HEK293T (cell line): ENCODE measurements around the gene TXNDC8.

Experiments
- BHLHE40 ChIP-seq: fragments of 450-650 bp; IDR thresholded peaks from 2 replicates; pipeline ENCODE4 v1.6.1; 2016; ENCODE audit warnings: mild to moderate bottlenecking, moderate library complexity, borderline replicate concordance
- CTBP1 ChIP-seq: fragments of 450-650 bp; IDR thresholded peaks from 2 replicates; pipeline ENCODE4 v1.6.1; 2016; ENCODE audit warnings: borderline replicate concordance
- ELF4 ChIP-seq: fragments of 450-650 bp; IDR thresholded peaks from 2 replicates; pipeline ENCODE4 v1.6.1; 2017; ENCODE audit warnings: antibody characterized with exemption
- FOXA1 ChIP-seq: fragments of 450-650 bp; IDR thresholded peaks from 2 replicates; pipeline ENCODE4 v1.6.1; 2016; ENCODE audit warnings: mild to moderate bottlenecking
- FOXK2 ChIP-seq: fragments of 450-650 bp; IDR thresholded peaks from 2 replicates; pipeline ENCODE4 v1.6.1; 2016; ENCODE audit warnings: mild to moderate bottlenecking
- FOXM1 ChIP-seq: fragments of 450-650 bp; IDR thresholded peaks from 2 replicates; pipeline ENCODE4 v1.6.1; 2017; ENCODE audit warnings: mild to moderate bottlenecking, borderline replicate concordance
- HDGF ChIP-seq: fragments of 450-650 bp; IDR thresholded peaks from 2 replicates; pipeline ENCODE4 v1.6.1; 2017; ENCODE audit warnings: antibody characterized with exemption, borderline replicate concordance
- L3MBTL2 ChIP-seq: fragments of 450-650 bp; conservative IDR thresholded peaks from 2 replicates; pipeline ENCODE4 v1.6.1; 2016; ENCODE audit warnings: mild to moderate bottlenecking
- NFRKB ChIP-seq: fragments of 450-650 bp; IDR thresholded peaks from 2 replicates; pipeline ENCODE4 v1.6.1; 2016; ENCODE audit warnings: mild to moderate bottlenecking, moderate library complexity
- SP1 ChIP-seq: fragments of 450-650 bp; IDR thresholded peaks from 2 replicates; pipeline ENCODE4 v1.6.1; 2017
- SUZ12 ChIP-seq: fragments of 450-650 bp; IDR thresholded peaks from 2 replicates; pipeline ENCODE4 v1.6.1; 2016; ENCODE audit warnings: mild to moderate bottlenecking
- TARDBP ChIP-seq: fragments of 450-650 bp; IDR thresholded peaks from 2 replicates; pipeline ENCODE4 v1.6.1; 2016
- ZNF384 ChIP-seq: fragments of 450-650 bp; IDR thresholded peaks from 2 replicates; pipeline ENCODE4 v1.6.1; 2016
- TF ChIP-seq, protein P1 (sequence below): fragments of 450-650 bp; IDR thresholded peaks from 2 replicates; pipeline ENCODE4 v1.6.1; 2016

- TF ChIP-seq, protein P1, sequence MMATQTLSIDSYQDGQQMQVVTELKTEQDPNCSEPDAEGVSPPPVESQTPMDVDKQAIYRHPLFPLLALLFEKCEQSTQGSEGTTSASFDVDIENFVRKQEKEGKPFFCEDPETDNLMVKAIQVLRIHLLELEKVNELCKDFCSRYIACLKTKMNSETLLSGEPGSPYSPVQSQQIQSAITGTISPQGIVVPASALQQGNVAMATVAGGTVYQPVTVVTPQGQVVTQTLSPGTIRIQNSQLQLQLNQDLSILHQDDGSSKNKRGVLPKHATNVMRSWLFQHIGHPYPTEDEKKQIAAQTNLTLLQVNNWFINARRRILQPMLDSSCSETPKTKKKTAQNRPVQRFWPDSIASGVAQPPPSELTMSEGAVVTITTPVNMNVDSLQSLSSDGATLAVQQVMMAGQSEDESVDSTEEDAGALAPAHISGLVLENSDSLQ = no peak
- TF ChIP-seq FOXM1 (no peak), SP1 (no peak), NFRKB (no peak), L3MBTL2 (no peak), ZNF384 (no peak), SUZ12 (no peak), ELF4 (no peak), BHLHE40 (no peak), CTBP1 (no peak), FOXA1 (no peak), HDGF (no peak), TARDBP (no peak), FOXK2 (no peak)
Observed at GRCh38 chr9:110261632-110262031, 76.0 kb downstream of the TXNDC8 start.
